Activated effector memory CD4-positive, alpha-beta T cell treated with Interleukin-2 at 50 U/mL for 16 hours (primary cell): ENCODE results near the gene RALGDS.
"Not testable (repeated sequence)": the region's sequence is repeated elsewhere in the genome, so short reads cannot be mapped to it uniquely, and the experiment has no call there.

Experiments
- DNase-seq: peaks from one replicate; pipeline ENCODE4 v3.0.0-alpha.2; 2020

Gene RALGDS

DNA sequence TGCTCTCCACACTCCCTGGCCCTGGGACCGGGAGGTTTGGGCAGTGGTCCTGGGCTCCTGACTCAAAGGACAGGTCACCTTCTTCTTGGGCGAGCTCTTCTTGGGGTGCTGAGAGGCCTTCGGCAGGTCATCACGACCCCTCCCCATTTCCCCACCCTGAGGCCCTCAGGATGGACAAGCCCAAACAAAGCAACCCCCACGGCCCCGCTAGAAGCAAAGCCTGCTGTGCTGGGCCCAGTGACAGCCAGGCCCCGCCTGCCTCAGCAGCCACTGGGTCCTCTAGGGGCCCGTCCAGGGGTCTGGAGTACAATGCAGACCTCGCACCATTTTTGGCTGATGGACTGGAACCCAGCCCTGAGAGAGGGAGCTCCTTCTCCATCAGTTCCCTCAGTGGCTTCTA, 37.4 kb downstream of the RALGDS start:
- DNase-seq = not testable (repeated sequence)

DNA sequence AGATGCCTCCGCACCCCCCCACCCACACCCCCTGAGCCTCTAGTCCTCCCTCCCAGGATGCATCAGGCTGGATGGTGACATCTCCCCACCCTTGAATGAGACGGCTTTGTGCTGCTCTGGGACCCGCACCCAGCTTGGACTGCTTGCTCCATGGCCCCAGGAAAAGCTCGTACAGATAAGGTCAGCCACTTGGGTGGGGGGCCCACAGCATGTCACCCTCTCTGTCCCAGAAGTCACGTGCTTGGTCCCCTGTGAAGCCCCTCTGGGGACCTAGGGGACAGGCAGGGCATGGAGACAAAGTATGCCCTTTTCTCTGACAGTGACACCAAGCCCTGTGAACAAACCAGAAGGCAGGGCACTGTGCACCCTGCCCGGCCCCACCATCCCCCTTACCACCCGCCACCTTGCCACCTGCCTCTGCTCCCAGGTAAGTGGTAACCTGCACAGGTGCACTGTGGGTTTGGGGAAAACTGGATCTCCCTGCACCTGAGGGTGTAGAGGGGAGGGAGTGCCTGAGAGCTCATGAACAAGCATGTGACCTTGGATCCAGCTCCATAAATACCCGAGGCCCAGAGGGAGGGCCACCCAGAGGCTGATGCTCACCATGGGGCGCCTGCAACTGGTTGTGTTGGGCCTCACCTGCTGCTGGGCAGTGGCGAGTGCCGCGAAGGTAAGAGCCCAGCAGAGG, 38.9 kb downstream of the RALGDS start:
- not testable (repeated sequence) for DNase-seq

DNA sequence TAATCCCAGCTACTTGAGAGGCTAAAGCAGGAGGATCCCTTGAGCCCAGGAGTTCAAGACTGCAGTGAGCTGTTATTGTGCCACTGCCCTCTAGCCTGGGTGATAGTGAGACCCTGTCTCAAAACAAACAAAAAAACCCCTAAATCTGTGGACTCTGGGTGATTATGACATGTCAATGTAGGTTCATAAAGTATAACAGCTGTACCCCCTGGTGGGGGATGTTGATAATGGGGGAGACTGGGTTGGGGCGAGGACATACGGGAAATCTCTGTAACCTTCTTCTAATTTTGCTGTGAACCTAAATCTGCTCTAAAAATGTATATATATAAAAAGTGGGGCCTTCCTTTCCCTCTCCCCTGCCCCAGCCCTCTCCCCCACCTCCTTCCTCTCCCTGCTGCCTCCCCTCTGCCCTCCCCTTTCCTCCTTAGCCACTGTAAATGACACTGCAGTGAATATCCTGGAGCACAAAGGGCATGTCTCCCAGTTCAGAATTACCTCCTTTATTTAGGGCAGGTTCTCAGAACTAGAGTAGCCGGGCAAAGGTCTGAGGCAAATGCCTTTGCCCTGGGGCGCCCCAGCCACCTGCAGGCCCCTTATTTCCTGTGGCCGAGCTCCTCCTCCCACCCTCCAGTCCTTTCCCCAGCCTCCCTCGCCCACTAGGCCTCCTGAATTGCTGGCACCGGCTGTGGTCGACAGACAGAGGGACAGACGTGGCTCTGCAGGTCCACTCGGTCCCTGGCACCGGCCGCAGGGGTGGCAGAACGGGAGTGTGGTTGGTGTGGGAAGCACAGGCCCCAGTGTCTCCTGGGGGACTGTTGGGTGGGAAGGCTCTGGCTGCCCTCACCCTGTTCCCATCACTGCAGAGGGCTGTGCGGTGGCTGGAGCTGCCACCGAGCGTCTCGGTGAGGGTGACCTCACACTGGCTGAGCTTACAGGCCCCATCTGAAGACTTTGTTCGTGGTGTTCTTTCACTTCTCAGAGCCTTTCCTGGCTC, 40.0 kb downstream of the RALGDS start:
- DNase-seq = not testable (repeated sequence)

DNA sequence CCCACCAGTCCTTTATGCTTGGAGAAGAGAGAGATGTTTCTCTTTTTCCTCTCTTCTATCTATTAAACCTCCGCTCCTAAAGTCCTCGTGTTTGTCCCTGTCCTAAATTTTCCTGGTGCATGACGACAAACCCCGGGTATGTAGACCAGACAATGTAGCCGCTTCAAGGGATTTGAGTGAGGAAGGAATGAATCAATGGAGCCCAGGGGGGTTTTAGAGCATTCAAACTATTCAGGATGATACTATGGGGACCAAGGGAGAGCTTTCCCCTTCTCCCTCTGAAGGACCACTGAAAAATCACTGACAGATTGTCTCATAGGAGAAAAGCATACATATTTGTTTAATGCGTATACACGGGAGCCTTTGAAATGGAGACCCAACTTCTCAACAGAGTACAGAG, 40.9 kb downstream of the RALGDS start:
- DNase-seq = no peak

DNA sequence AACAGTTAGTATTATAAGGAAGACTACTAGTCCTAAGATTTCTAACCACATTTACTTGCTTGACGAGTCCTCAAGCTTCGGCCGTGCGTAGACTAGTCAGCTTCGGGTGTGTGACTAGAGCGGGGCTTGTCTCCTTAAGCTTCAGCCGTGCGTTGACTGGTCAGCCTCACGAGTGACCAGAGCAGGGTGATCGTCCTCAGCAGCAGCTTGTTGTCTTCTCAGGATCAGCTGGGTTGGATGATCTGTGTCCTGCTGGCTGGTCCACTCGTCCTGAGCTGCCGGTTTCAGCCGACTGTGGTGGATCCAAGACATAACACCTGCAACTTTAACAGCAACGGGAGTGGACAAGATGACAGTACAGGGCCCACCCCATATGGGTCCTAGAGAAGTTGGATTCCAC, 42.6 kb downstream of the RALGDS start:
- DNase-seq = no peak

DNA sequence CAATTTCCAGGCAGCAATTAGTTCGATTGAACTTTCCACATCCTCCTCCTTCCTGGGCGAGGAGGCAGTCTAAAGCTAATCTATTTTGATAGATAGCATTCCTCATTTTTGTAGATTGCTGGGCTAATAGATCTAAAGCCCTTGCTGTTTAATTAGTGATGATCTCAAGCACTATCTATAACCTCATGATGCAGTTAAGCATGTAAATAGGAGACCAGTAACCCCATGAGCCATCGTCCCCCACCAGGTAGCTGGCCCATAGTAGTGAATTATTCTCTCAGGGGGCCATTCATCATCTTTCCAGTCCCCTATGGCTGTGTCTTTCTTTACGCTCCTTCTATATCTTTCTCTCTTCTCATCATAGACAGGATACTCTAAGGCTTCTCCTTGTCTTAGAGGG, 44.3 kb downstream of the RALGDS start:
- DNase-seq = no peak

DNA sequence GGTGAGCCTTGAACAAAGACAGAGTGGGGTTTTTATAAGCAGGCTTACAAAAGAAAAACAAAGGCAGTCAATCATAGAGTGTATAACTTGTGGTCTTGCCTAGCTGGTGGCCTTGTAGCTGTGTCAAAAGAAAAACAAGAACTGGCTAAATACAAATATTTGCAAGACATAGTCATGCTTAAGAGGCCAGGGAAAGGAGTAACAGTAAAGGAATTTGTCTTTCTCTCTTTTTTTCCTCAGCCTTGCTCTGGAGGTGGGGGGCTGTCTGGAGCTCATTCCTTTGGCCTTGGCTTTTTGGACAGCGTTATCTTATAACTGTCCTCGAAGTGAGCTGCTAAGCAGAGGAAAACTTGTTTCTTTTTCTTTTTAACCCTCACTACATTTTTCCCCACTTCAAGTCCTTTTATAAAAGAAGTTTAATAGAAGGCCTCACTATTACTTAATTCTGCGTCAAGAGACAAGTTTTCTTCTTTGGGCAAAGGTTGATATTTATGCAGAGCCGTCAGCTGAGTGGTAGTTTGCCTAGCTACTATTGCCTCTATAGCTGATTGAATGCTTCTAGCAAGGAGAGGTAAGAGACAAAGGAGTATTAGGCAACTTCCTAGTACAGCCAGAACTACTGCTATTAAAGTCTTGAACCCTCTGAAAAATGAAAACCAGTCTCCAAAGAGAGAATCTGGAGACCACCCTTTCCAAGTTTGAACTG, 45.0 kb downstream of the RALGDS start:
- DNase-seq = no peak

DNA sequence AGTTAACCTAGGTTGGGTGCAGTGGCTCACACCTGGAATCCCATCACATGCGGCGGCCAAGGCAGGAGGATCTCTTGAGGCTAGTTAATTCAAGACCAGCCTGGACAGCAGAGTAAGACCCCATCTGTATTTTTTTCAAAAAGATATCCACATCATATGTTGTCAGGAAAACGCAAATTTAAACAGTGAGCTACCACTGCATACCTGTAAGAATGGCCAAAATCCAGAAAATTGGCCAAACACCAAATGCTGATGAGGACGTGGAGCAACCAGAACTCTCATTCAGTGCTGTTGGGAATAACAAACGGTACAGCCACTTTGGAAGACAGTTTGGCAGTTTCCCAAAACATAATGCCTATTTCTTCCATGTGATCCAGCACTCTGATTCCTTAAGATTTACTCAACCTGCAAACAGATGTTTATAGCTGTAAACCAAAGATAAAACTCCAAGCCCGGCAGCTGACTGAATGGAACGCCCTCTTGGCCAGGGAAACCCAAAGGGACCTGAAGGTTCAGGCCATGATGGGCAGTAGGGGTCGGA, 46.9 kb downstream of the RALGDS start:
- DNase-seq = no peak

DNA sequence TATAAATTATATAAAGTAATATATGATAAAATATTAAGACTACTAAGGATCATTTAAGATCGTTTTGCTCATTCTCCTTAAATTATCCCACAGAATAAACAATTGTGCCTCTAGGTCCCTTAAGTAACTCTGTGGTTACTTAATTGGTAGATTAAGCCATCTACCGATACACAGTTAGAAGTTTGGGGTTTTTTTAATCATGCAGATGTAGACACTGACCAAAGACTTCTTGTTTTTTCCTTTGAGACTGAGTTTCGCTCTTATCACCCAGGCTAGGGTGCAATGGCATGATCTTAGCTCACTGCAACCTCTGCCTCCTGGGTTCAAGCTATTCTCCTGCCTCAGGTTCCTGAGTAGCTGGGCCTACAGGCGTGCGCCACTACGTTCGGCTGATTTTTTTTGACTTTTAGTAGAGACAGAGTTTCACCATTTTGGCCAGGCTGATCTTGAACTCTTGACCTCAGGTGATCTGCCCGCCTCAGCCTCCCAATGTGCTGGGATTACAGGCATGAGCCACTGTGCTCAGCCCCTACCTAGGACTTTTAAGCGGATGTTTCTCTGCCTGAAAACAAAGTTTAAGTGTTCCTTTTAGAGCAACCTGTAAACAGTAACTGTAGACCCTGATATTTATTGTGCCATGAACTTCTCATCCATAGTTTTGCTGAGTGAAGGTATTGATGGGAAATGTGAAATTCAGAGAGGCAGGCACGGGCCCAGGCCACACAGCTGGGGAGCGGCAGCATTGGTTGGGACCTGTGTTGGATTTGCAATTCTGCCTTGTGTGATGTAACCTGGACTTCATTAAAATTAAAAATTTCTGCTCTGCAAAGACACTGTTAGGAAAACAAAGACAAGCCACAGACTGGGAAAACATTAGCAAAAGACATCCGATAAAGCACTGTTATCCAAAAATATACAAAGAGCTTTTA, 47.7 kb downstream of the RALGDS start:
- DNase-seq = no peak

DNA sequence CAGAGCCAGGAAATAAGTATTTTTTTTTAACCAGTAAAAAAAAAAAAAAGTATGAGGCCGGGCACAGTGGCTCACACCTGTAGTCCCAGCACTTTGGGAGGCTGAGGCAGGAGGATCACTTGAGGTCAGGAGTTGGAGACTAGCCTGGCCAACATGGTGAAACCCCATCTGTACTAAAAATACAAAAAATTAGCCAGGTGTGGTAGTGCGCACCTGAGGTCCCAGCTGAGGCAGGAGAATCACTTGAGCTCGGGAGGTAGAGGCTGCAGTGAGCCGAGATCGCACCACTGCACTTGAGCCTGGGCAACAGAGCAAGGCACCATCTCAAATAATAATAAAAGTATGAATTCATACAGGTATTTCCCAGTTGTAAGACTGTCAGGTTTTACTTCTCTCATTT, 48.8 kb downstream of the RALGDS start:
- DNase-seq = not testable (repeated sequence)

DNA sequence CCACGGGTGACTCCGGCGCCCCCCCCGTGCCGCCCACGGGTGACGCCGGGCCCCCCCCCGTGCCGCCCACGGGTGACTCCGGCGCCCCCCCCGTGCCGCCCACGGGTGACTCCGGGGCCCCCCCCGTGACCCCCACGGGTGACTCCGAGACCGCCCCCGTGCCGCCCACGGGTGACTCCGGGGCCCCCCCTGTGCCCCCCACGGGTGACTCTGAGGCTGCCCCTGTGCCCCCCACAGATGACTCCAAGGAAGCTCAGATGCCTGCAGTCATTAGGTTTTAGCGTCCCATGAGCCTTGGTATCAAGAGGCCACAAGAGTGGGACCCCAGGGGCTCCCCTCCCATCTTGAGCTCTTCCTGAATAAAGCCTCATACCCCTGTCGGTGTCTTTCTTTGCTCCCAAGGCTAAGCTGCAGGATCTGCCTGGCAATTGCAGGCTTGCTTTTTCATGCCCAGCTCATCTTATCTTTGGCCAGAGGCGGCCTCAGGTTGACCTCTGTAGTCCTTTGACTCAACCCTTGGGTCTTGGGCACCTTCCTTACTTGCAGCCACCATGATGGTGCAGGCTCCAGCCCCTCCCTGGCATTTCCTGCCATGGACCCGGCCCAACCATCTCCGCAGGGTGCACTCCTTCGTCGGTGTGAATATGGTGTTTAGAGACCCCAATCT, 49.4 kb downstream of the RALGDS start:
- DNase-seq = no peak

DNA sequence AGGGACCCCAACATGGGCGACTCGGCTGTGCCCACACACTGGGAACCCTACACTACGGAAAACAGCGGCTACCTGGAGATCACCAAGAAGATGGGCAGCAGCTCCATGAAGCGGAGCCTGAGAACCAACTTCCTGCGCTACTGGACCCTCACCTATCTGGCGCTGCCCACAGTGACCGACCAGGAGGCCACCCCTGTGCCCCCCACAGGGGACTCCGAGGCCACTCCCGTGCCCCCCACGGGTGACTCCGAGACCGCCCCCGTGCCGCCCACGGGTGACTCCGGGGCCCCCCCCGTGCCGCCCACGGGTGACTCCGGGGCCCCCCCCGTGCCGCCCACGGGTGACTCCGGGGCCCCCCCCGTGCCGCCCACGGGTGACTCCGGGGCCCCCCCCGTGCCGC, 50.1 kb downstream of the RALGDS start:
- not testable (repeated sequence) for DNase-seq

DNA sequence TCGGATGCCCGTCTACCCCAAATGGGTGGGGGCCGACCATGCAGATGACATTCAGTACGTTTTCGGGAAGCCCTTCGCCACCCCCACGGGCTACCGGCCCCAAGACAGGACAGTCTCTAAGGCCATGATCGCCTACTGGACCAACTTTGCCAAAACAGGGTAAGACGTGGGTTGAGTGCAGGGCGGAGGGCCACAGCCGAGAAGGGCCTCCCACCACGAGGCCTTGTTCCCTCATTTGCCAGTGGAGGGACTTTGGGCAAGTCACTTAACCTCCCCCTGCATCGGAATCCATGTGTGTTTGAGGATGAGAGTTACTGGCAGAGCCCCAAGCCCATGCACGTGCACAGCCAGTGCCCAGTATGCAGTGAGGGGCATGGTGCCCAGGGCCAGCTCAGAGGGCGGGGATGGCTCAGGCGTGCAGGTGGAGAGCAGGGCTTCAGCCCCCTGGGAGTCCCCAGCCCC, 50.5 kb downstream of the RALGDS start:
- DNase-seq = not testable (repeated sequence)

DNA sequence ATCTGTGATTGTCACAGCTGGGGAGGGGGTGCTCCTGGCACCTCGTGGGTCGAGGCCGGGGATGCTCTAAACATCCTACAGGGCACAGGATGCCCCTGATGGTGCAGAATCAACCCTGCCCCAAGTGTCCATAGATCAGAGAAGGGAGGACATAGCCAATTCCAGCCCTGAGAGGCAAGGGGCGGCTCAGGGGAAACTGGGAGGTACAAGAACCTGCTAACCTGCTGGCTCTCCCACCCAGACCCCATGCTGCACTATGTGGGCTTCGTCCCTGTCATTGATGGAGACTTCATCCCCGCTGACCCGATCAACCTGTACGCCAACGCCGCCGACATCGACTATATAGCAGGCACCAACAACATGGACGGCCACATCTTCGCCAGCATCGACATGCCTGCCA, 52.6 kb downstream of the RALGDS start:
- not testable (repeated sequence) for DNase-seq

DNA sequence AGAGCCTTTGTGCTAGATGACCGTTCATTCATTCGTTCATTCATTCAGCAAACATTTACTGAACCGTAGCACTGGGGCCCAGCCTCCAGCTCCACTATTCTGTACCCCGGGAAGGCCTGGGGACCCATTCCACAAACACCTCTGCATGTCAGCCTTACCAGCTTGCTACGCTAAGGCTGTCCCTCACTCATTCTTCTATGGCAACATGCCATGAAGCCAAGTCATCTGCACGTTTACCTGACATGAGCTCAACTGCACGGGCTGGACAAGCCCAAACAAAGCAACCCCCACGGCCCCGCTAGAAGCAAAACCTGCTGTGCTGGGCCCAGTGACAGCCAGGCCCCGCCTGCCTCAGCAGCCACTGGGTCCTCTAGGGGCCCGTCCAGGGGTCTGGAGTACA, 53.2 kb downstream of the RALGDS start:
- DNase-seq = no peak

DNA sequence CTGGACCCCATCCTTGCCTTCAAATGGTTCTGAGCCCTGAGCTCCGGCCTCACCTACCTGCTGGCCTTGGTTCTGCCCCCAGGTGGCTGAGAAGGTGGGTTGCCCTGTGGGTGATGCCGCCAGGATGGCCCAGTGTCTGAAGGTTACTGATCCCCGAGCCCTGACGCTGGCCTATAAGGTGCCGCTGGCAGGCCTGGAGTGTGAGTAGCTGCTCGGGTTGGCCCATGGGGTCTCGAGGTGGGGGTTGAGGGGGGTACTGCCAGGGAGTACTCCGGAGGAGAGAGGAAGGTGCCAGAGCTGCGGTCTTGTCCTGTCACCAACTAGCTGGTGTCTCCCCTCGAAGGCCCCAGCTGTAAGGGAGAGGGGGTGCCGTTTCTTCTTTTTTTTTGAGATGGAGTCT, 54.0 kb downstream of the RALGDS start:
- DNase-seq = no peak

DNA sequence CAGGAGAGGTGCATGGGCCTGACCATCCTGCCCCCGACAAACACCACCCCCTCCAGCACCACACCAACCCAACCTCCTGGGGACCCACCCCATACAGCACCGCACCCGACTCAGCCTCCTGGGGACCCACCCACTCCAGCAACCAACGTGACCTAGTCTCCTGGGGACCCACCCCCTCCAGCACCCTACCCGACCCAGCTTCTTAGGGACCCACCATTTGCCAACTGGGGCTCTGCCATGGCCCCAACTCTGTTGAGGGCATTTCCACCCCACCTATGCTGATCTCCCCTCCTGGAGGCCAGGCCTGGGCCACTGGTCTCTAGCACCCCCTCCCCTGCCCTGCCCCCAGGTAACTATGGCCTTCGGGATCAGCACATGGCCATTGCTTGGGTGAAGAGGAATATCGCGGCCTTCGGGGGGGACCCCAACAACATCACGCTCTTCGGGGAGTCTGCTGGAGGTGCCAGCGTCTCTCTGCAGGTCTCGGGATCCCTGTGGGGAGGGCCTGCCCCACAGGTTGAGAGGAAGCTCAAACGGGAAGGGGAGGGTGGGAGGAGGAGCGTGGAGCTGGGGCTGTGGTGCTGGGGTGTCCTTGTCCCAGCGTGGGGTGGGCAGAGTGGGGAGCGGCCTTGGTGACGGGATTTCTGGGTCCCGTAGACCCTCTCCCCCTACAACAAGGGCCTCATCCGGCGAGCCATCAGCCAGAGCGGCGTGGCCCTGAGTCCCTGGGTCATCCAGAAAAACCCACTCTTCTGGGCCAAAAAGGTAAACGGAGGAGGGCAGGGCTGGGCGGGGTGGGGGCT, 54.7 kb downstream of the RALGDS start:
- DNase-seq = no peak

DNA sequence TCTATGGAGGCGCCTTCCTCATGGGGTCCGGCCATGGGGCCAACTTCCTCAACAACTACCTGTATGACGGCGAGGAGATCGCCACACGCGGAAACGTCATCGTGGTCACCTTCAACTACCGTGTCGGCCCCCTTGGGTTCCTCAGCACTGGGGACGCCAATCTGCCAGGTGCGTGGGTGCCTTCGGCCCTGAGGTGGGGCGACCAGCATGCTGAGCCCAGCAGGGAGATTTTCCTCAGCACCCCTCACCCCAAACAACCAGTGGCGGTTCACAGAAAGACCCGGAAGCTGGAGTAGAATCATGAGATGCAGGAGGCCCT, 56.0 kb downstream of the RALGDS start:
- no peak for DNase-seq

DNA sequence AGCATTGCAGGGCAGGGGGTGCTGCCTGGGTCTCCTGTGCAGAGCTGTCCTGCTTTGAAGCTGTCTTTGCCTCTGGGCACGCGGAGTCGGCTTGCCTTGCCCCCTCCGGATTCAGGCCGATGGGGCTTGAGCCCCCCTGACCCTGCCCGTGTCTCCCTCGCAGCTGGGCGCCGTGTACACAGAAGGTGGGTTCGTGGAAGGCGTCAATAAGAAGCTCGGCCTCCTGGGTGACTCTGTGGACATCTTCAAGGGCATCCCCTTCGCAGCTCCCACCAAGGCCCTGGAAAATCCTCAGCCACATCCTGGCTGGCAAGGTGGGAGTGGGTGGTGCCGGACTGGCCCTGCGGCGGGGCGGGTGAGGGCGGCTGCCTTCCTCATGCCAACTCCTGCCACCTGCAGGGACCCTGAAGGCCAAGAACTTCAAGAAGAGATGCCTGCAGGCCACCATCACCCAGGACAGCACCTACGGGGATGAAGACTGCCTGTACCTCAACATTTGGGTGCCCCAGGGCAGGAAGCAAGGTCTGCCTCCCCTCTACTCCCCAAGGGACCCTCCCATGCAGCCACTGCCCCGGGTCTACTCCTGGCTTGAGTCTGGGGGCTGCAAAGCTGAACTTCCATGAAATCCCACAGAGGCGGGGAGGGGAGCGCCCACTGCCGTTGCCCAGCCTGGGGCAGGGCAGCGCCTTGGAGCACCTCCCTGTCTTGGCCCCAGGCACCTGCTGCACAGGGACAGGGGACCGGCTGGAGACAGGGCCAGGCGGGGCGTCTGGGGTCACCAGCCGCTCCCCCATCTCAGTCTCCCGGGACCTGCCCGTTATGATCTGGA, 56.6 kb downstream of the RALGDS start:
- no peak for DNase-seq
